Mesothelial cell of epicardium (in vitro differentiated cells): ENCODE results near the gene MAMSTR. TPM values are rescaled to one million over a fixed set of nuclear protein-coding genes. Genes with fewer than 3 reads are reported as not detected.
"Not testable (repeated sequence)": the region's sequence is repeated elsewhere in the genome, so short reads cannot be mapped to it uniquely, and the experiment has no call there.

Experiments used
- DNase-seq, 2 experiments: peaks; one replicate each; pipeline ENCODE4 v3.0.0; 2021; ENCODE audit warnings: low spot score in 2 of 2; ENCODE audit not compliant: unreplicated experiment in 2 of 2
- H3K27ac Mint-ChIP-seq: 2 replicates; pipeline ENCODE4 v1.8.0; 2021; ENCODE audit warnings: mixed read lengths
- H3K27me3 Mint-ChIP-seq: 2 replicates; pipeline ENCODE4 v1.8.0; 2021; ENCODE audit warnings: low read depth, mixed read lengths
- H3K36me3 Mint-ChIP-seq: 2 replicates; pipeline ENCODE4 v1.8.0; 2021; ENCODE audit warnings: mixed read lengths
- H3K4me1 Mint-ChIP-seq: 2 replicates; pipeline ENCODE4 v1.8.0; 2021; ENCODE audit warnings: mixed read lengths
- H3K4me3 Mint-ChIP-seq: 2 replicates; pipeline ENCODE4 v1.8.0; 2021; ENCODE audit warnings: mild to moderate bottlenecking, moderate library complexity, mixed read lengths
- H3K9me3 Mint-ChIP-seq: 2 replicates; pipeline ENCODE4 v1.8.0; 2021; ENCODE audit warnings: mixed read lengths
- total RNA-seq: library from RNA; stranded (reverse); gene quantifications from 3 replicates; pipeline ENCODE4 v1.2.1, GENCODE V29; 2021
- TF ChIP-seq, protein P1 (sequence below): fragments of 200-600 bp; sonication (generic); IDR thresholded peaks from one replicate; pipeline ENCODE4 v1.5.0; 2021; ENCODE audit warnings: antibody characterized with exemption; ENCODE audit not compliant: unreplicated experiment

Gene MAMSTR
- total RNA-seq, 1 donor from 2014 or later = 6.5 TPM

DNA sequence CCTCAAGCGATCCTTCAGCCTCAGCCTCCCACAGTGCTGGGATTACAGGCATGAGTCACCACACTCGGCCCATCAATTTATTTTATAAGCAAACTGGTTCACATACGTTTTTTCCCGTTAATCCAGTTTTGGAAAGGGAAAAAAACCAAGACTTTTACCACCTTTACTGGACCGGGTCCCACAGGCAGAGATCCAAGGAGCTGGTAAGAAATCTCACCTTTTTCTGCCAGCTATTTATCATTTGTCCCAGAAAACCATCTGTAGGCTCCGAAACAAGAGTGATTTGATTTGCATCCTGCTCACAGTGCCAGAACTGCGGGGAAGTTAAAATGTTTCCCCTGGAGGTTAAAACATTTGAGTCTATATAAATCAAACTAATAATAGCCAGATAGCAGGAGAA lies 30.1 kb downstream of the MAMSTR start:
- Mint-ChIP-seq H3K27me3 (peaks cover 7% of the 10 kb centered on the region), H3K27ac (peak overlapping the region; percentile 26), H3K4me1 (peaks cover 10% of the 10 kb centered on the region), H3K36me3 (peaks cover 7% of the 10 kb centered on the region), H3K4me3 (no peak overlapping the region), H3K9me3 (no peaks in the 10 kb centered on the region)
- TF ChIP-seq, protein P1, sequence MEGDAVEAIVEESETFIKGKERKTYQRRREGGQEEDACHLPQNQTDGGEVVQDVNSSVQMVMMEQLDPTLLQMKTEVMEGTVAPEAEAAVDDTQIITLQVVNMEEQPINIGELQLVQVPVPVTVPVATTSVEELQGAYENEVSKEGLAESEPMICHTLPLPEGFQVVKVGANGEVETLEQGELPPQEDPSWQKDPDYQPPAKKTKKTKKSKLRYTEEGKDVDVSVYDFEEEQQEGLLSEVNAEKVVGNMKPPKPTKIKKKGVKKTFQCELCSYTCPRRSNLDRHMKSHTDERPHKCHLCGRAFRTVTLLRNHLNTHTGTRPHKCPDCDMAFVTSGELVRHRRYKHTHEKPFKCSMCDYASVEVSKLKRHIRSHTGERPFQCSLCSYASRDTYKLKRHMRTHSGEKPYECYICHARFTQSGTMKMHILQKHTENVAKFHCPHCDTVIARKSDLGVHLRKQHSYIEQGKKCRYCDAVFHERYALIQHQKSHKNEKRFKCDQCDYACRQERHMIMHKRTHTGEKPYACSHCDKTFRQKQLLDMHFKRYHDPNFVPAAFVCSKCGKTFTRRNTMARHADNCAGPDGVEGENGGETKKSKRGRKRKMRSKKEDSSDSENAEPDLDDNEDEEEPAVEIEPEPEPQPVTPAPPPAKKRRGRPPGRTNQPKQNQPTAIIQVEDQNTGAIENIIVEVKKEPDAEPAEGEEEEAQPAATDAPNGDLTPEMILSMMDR = no peak
- no peak for DNase-seq

DNA sequence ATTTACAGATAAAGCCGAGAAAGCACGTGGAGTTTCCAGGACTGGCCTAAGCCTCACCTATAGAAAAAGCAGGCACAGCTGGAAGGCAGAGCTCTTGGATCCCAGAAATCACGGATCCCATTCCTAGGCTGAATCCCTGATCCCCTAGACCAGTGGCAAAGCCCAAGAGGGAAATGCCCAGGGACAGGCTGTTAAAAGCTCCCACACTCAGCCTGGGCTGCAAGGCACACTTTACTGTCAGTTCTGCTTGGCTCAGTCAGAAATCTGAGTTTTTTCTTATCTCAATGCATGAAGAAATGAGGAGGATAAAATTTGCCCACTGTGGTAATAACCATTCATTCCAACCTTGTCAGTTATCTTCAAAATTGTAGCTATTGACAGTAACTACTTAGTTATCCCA lies 31.7 kb downstream of the MAMSTR start:
- TF ChIP-seq, protein P1 = no peak
- no peak for DNase-seq
- no peaks in the 10 kb centered on the region for H3K9me3 Mint-ChIP-seq
- H3K27ac Mint-ChIP-seq = no peak overlapping the region
- peaks cover 3% of the 10 kb centered on the region for H3K27me3 Mint-ChIP-seq
- peaks cover 13% of the 10 kb centered on the region for H3K4me1 Mint-ChIP-seq
- peaks cover 2% of the 10 kb centered on the region for H3K36me3 Mint-ChIP-seq
- no peak overlapping the region for H3K4me3 Mint-ChIP-seq

DNA sequence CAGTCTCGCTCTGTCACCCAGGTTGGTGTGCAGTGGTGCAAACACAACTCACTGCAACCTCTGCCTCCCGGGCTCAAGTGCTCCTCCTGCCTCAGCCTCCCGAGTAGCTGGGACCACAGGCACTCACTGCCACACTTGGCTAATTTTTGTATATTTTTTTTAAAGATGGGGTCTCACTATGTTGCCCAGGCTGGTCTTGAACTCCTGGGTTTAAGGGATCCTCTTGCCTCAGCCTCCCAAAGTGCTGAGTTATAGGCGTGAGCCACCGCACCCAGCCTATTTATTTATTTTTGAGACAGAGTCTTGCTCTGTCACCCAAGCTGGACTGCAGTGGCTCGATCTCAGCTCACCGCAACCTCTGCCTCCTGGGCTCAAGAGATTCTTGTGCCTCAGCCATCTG lies 32.9 kb downstream of the MAMSTR start:
- H3K27me3 Mint-ChIP-seq, H3K36me3 Mint-ChIP-seq, H3K27ac Mint-ChIP-seq, H3K9me3 Mint-ChIP-seq, H3K4me3 Mint-ChIP-seq, DNase-seq: not testable (repeated sequence)
- peaks cover 13% of the 10 kb centered on the region for H3K4me1 Mint-ChIP-seq

DNA sequence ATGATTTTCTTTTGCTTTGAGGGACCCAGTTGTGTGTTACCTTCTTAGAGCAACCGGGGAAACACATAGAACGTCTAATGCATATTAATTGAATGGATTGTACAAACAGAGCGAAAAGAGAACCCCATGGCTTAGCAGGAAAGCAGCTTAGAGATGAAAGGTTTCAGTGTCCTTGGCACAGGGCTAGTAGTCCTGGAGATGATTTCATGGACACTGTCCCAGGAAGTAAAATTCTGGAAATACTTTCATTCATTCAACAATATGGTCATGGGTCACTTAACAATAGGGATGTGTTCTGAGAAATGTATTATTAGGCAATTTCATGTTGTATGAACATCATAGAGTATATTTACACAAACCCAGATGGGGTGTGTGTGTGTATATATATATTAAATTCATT lies 33.4 kb downstream of the MAMSTR start:
- Mint-ChIP-seq H3K27ac (no peak overlapping the region), H3K27me3 (peaks cover 3% of the 10 kb centered on the region)

DNA sequence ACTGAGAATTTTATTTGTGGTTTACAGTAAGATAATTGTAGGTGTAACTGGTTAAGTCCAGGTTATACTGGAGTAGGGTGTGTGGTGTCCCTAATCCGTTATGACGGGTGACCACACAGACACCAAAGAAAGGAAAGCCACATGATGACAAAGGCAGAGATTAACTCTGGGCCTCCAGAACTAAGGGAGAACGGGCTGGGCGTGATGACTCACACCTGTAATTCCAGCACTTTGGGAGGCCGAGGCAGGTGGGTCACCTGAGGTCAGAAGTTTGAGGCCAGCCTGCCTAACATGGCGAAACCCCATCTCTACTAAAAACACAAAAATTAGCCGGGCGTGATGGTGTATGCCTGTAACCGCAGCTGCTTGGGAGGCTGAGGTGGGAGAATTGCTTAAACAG lies 33.9 kb downstream of the MAMSTR start:
- peaks cover 3% of the 10 kb centered on the region for H3K27me3 Mint-ChIP-seq
- no peak overlapping the region for H3K27ac Mint-ChIP-seq
- no peak for DNase-seq
- H3K4me1 Mint-ChIP-seq = peaks cover 13% of the 10 kb centered on the region
- H3K4me3 Mint-ChIP-seq = no peak overlapping the region
- TF ChIP-seq, protein P1 = no peak
- H3K9me3 Mint-ChIP-seq = no peaks in the 10 kb centered on the region
- H3K36me3 Mint-ChIP-seq = no peaks in the 10 kb centered on the region

More for the DNA sequence above, 33.4 kb downstream of the MAMSTR start:
- Mint-ChIP-seq H3K9me3 (no peaks in the 10 kb centered on the region), H3K36me3 (no peaks in the 10 kb centered on the region), H3K4me3 (no peak overlapping the region), H3K4me1 (peaks cover 13% of the 10 kb centered on the region)
- DNase-seq = no peak
- TF ChIP-seq, protein P1 = no peak

DNA sequence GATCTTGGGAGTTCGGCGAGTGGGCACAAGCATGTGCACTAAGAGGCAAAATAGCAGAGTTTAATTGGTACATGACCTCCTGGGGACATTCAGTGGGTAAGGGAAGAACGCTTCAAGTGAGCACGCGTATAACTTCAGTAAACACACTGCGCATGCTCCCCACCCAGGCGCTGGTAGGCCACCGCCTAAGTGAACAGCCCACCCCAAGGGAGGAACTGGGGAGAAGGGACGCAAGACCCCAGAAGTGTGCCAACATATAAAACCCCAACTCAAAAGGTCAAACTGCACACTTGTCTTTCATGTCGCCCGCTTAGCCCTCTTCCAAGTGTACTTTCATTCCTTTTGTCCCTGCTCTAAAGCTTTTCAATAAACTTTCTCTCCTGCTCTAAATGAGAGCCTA lies 36.2 kb downstream of the MAMSTR start:
- H3K4me1 Mint-ChIP-seq = peaks cover 5% of the 10 kb centered on the region
- H3K4me3 Mint-ChIP-seq = no peak overlapping the region
- TF ChIP-seq, protein P1 = no peak
- H3K27me3 Mint-ChIP-seq = peaks cover 3% of the 10 kb centered on the region
- H3K9me3 Mint-ChIP-seq = no peaks in the 10 kb centered on the region
- DNase-seq = no peak
- H3K36me3 Mint-ChIP-seq = no peaks in the 10 kb centered on the region
- no peak overlapping the region for H3K27ac Mint-ChIP-seq
